NCI-H510A (cell line): Measurements from ENCODE around the gene P4HA2.
"Not testable (repeated sequence)": the region's sequence is repeated elsewhere in the genome, so short reads cannot be mapped to it uniquely, and the experiment has no call there.

ENCODE experiments used
- DNase-seq: peaks from one replicate; lab custom pipeline; 2025; lab: John Stamatoyannopoulos, UW

The P4HA2 gene

GRCh38 chr5:132199116-132199680, 28.5 kb downstream of the P4HA2 start:
- DNase-seq, result no peak

GRCh38 chr5:132198571-132198970, 29.1 kb downstream of the P4HA2 start:
- DNase-seq, result no peak

- DNase-seq, result no peak
Measured at GRCh38 chr5:132195727-132196126, 31.9 kb downstream of the P4HA2 start.

- no peak for DNase-seq
Measured at GRCh38 chr5:132193165-132193694, 34.4 kb downstream of the P4HA2 start.

- no peak for DNase-seq
Measured at GRCh38 chr5:132190161-132190817, 37.4 kb downstream of the P4HA2 start.

GRCh38 chr5:132184588-132184987, 43.1 kb downstream of the P4HA2 start:
- no peak for DNase-seq

- DNase-seq, result no peak
Measured at GRCh38 chr5:132183723-132184122, 43.9 kb downstream of the P4HA2 start.

GRCh38 chr5:132182359-132183040, 45.2 kb downstream of the P4HA2 start:
- DNase-seq, result no peak

- DNase-seq, result no peak
Measured at GRCh38 chr5:132181011-132181629, 46.5 kb downstream of the P4HA2 start.

- no peak for DNase-seq
Measured at GRCh38 chr5:132180134-132180745, 47.4 kb downstream of the P4HA2 start.

GRCh38 chr5:132179405-132179804, 48.2 kb downstream of the P4HA2 start:
- no peak for DNase-seq

- DNase-seq, result no peak
Measured at GRCh38 chr5:132177691-132178149, 49.9 kb downstream of the P4HA2 start.

GRCh38 chr5:132176987-132177386, 50.7 kb downstream of the P4HA2 start:
- no peak for DNase-seq

GRCh38 chr5:132176521-132176945, 51.1 kb downstream of the P4HA2 start:
- DNase-seq, result no peak

GRCh38 chr5:132162945-132163344, 64.7 kb downstream of the P4HA2 start:
- no peak for DNase-seq

- not testable (repeated sequence) for DNase-seq
Measured at GRCh38 chr5:132161574-132162326, 65.9 kb downstream of the P4HA2 start.

GRCh38 chr5:132156413-132156812, 71.2 kb downstream of the P4HA2 start:
- no peak for DNase-seq

GRCh38 chr5:132150565-132150964, 77.1 kb downstream of the P4HA2 start:
- no peak for DNase-seq

- DNase-seq, result no peak
Measured at GRCh38 chr5:132147663-132148062, 80.0 kb downstream of the P4HA2 start.

GRCh38 chr5:132145326-132145725, 82.3 kb downstream of the P4HA2 start:
- not testable (repeated sequence) for DNase-seq

- DNase-seq, result no peak
Measured at GRCh38 chr5:132143148-132143547, 84.5 kb downstream of the P4HA2 start.
